GM11168 (cell line): ENCODE results near the gene CARS2.
"Not testable (repeated sequence)": the region's sequence is repeated elsewhere in the genome, so short reads cannot be mapped to it uniquely, and the experiment has no call there.

ENCODE experiments used
- in situ Hi-C: fragments of 300-500 bp; cut with MboI; formaldehyde crosslinking; loops from one replicate; pipeline ENCODE4 v1.12.0; 2022; ENCODE audit warnings: low sequenced_read_pairs; ENCODE audit not compliant: unreplicated experiment

The CARS2 gene

GRCh38 chr13:110705826-110706569 lies at the start of gene CARS2:
TSS of gene CARS2 (minus strand) at chr13:110706116. CDS start at chr13:110706093, 23 bp downstream.
- in situ Hi-C loops, result no loop called here

DNA sequence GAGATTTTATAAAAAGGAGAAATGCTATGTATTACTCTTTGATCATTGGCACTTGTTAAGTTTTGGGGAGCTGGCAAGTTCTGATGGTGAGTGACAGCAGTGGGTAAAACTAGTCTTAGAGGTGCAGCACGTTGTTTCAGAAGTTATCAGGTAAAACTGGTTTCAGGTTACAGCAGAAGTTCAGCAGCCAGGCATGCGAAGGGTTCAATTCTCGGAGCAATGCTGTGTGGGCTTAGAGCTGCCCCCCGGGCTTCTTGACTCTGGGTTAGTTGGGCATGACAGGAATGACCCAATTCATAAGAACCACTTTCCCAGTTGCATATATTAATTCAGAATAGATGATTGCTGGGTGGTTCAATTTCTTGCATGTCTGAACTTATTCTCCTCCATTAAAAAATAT lies 42.4 kb upstream of the CARS2 start:
- in situ Hi-C loops, result no loop called here

- in situ Hi-C loops, result no loop called here
Measured at GRCh38 chr13:110746438-110746837, 40.5 kb upstream of the CARS2 start.

DNA sequence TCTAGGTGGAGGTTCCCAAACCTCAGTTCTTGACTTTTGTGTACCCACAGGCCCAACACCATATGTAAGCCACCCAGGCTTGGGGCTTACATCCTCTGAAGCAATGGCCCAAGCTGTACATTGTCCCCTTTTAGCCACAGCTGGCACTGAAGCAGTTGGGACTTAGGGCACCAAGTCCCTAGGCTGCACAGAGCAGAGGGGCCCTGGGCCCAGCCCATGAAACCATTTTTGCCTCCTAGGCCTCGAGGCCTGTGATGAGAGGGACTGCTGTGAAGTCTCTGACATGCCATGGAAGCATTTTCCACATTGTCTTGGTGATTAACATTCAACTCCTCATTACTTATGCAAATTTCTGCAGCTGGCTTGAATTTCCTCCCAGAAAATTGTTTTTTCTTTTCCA lies 37.8 kb upstream of the CARS2 start:
- in situ Hi-C loops, result no loop called here

DNA sequence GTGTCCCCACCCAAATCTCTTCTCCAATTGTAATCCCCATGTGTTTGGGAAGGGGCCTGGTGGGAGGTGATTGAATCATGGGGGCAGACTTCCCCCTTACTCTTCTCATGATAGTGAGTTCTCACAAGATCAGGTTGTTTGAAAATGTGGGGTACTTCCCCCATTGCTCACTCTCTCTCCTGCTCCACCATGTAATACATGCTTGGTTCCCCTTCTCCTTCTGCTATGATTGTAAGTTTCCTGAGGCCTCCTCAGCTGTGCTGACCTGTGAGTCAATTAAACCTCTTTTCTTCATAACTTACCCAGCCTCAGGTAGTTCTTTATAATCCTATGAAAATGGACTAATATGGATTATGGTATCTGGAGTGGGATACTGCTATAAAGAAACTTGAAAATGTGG lies 31.6 kb upstream of the CARS2 start:
- in situ Hi-C loops, result no loop called here

DNA sequence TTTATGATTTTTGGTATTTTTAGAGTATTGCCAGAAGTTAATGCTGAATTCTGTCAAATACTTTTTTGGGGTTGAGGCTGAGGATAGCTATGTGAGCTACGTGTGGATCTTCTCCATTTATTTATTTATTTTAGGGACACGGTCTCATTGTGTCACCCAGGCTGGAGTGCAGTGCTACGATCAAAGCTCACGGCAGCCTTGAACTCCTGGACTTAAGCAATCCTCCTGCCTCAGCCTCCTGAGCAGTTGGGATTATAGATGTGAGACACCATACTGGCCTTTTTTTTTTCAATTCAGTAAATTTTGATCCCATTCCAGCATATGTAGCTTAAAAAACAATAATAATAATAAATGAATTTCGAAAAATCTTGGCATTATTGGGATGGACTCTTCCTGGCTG lies 28.6 kb upstream of the CARS2 start:
- in situ Hi-C loops, result no loop called here

- in situ Hi-C loops, result no loop called here
Measured at GRCh38 chr13:110731072-110731471, 25.2 kb upstream of the CARS2 start.

- in situ Hi-C loops, result no loop called here
Measured at GRCh38 chr13:110726726-110727125, 20.8 kb upstream of the CARS2 start.

GRCh38 chr13:110726153-110726552 lies 20.2 kb upstream of the CARS2 start:
- in situ Hi-C loops, result not testable (repeated sequence)

GRCh38 chr13:110723598-110723997 lies 17.7 kb upstream of the CARS2 start:
- in situ Hi-C loops, result no loop called here

GRCh38 chr13:110722971-110723370 lies 17.1 kb upstream of the CARS2 start:
- in situ Hi-C loops, result no loop called here

DNA sequence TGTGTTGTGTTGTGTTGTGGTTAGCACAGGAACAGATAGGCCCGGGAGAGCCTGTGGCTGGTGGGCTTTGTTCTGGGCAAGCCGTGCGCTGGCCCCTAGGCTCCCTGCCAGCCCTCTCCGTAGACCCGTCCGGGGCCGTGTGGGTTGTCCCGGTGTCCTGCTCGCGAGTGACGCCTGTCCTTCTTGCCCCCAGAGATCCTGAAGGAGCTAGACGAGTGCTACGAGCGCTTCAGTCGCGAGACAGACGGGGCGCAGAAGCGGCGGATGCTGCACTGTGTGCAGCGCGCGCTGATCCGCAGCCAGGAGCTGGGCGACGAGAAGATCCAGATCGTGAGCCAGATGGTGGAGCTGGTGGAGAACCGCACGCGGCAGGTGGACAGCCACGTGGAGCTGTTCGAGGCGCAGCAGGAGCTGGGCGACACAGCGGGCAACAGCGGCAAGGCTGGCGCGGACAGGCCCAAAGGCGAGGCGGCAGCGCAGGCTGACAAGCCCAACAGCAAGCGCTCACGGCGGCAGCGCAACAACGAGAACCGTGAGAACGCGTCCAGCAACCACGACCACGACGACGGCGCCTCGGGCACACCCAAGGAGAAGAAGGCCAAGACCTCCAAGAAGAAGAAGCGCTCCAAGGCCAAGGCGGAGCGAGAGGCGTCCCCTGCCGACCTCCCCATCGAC lies 13.3 kb upstream of the CARS2 start:
- in situ Hi-C loops, result no loop called here

- in situ Hi-C loops, result no loop called here
Measured at GRCh38 chr13:110716247-110716515, 10.3 kb upstream of the CARS2 start.

GRCh38 chr13:110715395-110716246 lies 9.7 kb upstream of the CARS2 start:
- in situ Hi-C loops, result no loop called here

DNA sequence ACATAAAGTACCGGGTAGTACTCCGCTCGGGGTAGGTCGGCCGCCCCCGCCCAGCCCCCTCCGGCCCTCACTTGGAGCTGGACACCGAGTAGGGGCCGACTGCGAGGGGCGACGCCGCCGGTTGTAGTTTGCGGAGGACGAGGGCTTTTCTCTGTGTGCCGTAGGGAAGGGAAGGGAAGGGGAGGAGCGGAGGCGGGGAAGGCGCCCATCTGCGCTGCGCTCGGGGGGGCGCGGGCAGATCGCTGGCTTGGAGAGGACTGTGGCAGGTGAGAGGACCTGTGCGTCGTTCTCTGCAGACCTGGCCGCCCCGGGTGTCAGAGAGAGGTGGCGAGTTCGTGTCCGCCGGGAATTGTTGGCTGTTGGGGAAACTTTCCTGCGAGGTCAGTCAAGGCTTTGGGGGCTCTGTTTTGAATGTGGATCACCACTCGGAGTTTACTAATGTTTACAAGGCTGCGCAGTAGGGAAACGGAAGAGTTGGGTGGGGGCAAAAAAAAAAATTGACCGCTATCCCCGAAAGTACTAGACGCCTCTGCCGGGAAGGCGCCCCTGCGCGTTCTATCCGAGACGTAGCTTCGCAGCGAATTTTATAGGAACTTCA lies 9.0 kb upstream of the CARS2 start:
- in situ Hi-C loops, result no loop called here

- in situ Hi-C loops, result no loop called here
Measured at GRCh38 chr13:110713981-110714796, 8.3 kb upstream of the CARS2 start.

DNA sequence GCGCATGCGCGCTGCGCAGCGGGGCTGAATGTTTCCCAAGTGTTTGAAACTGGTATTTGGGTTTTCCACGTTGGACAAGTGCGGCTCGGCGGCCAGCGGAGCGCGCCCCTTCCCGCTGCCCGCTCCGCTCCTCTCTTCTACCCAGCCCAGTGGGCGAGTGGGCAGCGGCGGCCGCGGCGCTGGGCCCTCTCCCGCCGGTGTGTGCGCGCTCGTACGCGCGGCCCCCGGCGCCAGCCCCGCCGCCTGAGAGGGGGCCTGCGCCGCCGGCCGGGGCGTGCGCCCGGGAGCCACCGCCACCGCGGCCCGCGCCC lies 7.7 kb upstream of the CARS2 start, which contains the start of gene ING1:
ING1 (plus strand) TSS at position 59 of the 311 bp plus-strand sequence. CDS start 450 bp downstream, outside the sequence.
- in situ Hi-C loops, result no loop called here

DNA sequence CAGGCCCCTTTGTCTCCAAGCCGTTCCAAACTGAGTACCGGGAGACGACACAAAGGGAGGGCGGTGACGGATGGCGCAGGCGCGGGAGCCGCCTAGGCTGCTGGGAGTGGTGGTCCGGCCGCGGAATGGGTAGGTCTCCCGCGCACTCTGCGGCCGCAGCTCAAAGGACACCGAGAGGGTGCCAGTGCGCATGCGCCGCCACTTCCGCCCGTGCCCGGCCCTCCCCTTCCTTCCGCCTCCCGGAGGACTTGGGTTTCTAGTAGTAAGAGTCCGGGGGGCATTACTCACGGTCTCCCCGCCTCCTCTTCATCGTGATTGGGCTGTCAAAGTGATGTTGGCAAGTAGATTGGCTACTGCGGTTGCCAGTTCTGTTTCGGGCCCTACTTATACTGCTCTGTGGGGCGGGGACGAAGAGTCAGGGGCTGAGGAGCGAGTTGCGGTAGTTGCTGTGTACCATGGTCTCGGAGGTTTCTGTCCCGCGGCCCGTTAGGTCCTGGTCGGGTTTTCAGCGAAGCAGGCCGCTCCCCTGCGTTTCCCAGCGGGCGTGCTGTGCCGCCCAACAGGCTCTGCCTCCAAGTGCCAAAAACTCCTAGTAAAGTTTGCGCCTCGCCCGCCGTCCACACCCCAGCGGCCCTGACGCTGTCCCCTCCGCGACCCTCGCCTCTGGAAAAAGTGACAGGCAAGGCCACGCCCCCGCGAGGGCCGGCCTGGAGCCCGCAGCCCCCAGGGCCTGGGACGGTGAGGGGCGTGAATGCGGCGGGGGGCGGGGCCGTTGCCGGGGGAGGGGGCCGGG lies 7.1 kb upstream of the CARS2 start:
- in situ Hi-C loops, result no loop called here

- in situ Hi-C loops, result no loop called here
Measured at GRCh38 chr13:110712081-110712848, 6.3 kb upstream of the CARS2 start.
